Measurements from ENCODE around the gene TECTB. TPM values are rescaled to one million over a fixed set of nuclear protein-coding genes. Genes with fewer than 3 reads are reported as not detected.

TECTB gene
- total and polyA plus RNA-seq, 11 donors = not detected

DNA sequence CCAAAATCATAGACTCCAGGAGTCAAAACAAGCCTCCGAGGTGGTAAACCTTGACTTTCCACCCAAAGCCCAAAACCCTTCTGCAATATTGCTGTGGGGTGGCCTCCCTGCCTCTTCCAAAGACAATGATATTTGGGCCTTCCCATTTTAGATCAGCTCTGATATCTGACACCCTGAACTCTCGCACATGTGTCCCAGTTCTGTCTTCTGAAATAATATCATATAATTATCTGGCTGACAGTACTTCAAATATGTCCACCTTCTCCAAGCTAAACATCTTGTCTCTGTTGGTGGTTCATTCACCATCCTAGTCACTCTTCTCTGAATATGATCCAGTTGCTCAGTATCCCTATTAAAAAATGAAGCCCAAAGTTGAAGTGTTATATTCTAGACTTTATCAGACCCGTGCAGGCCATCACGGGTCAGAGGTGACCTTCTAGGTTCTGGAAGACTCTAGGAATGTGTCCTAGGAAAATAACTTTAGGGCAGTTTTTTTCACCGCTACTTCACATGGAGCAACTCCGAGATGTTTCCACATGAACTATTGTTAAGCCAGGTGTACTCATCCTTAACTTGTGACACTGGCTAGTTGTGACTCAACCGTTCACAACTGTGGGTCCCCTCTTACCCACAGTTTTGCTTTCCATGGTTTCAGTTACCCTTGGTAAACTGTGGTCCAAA is 6.3 kb downstream of the TECTB start:
- 87 to 90% (median 89%) methylated on average over 7 of the region's 7 CpGs for WGBS, 4 donors
- intact Hi-C loops (cut with DNase I) = loop anchor here in 1 of 10 donors (5.0 kb wide), 1 partner anchor 92 kb away; no protein-coding TSS in a partner anchor
- H3K27ac ChIP-seq = no peak overlapping the region
- H3K4me1 ChIP-seq = peaks cover 0 to 14% (median 1%) of the 10 kb centered on the region in 12 donors
- TF ChIP-seq POLR2A (IDR thresholded peaks at IDR 0.05) = no peak
- TF ChIP-seq, protein P1, sequence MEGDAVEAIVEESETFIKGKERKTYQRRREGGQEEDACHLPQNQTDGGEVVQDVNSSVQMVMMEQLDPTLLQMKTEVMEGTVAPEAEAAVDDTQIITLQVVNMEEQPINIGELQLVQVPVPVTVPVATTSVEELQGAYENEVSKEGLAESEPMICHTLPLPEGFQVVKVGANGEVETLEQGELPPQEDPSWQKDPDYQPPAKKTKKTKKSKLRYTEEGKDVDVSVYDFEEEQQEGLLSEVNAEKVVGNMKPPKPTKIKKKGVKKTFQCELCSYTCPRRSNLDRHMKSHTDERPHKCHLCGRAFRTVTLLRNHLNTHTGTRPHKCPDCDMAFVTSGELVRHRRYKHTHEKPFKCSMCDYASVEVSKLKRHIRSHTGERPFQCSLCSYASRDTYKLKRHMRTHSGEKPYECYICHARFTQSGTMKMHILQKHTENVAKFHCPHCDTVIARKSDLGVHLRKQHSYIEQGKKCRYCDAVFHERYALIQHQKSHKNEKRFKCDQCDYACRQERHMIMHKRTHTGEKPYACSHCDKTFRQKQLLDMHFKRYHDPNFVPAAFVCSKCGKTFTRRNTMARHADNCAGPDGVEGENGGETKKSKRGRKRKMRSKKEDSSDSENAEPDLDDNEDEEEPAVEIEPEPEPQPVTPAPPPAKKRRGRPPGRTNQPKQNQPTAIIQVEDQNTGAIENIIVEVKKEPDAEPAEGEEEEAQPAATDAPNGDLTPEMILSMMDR (IDR thresholded peaks at IDR 0.05) = no peak
- no peaks in the 10 kb centered on the region for H3K36me3 ChIP-seq
- no peaks in the 10 kb centered on the region for H3K9me3 ChIP-seq
- H3K27me3 ChIP-seq = no peaks in the 10 kb centered on the region
- ATAC-seq (no peak), DNase-seq (no peak)
- H3K4me3 ChIP-seq = no peak overlapping the region

DNA sequence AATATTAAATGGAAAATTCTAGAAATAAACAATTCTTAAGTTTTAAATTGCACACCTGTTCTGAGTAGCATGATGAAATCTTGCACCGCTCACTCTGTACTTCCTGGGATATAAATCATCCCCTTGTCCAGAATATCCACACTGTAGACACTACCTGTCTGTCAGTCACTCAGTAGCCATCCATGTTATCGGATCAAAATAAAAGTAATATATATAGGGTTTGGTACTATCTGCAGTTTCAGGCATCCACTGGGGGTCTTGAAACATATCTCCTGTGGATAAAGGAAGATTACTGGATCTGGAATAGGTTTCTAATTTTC is 6.8 kb downstream of the TECTB start:
- Histone ChIP-seq H3K4me3 (no peak overlapping the region), H3K9me3 (no peaks in the 10 kb centered on the region), H3K4me1 (peaks cover 0 to 17% (median 2%) of the 10 kb centered on the region in 12 donors), H3K27ac (no peak overlapping the region), H3K27me3 (no peaks in the 10 kb centered on the region), H3K36me3 (no peaks in the 10 kb centered on the region)
- no peak for TF ChIP-seq POLR2A (IDR thresholded peaks at IDR 0.05)
- TF ChIP-seq, protein P1 (IDR thresholded peaks at IDR 0.05) = no peak
- WGBS, 4 donors = 92 to 98% (median 94%) methylated on average over 2 of the region's 2 CpGs
- intact Hi-C loops (cut with DNase I) = loop anchor here in 1 of 10 donors (5.0 kb wide), 1 partner anchor 93 kb away; no protein-coding TSS in a partner anchor
- no peak for ATAC-seq
- DNase-seq = no peak

DNA sequence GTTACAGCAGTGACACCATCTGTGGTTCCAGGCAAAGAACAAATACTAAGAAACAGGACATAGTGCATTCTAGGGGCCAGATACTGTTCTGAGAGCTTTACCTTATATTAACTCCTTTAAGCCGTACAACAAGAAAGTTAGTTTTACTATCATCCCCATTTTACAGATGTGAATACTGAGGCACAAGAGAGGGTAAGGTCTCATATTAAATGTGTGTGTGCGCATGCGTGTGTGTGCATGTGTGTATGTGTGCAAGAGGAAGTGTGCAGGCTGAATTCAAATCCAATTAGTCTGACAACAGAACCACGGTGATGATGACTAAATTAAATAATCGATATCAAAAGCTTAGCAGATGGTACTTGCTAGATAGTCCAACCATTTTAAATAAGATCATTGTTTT is 11.0 kb downstream of the TECTB start:
- no peak for ATAC-seq
- Histone ChIP-seq H3K4me1 (peaks cover 0 to 26% (median 6%) of the 10 kb centered on the region in 12 donors), H3K27me3 (no peaks in the 10 kb centered on the region), H3K4me3 (no peak overlapping the region), H3K27ac (no peak overlapping the region), H3K36me3 (no peaks in the 10 kb centered on the region), H3K9me3 (no peaks in the 10 kb centered on the region)
- intact Hi-C loops (cut with DNase I) = loop anchor here in 1 of 10 donors (5.0 kb wide), 1 partner anchor 97 kb away; no protein-coding TSS in a partner anchor
- WGBS, 4 donors = 90 to 97% (median 94%) methylated on average over 5 of the region's 5 CpGs
- DNase-seq = no peak
- TF ChIP-seq POLR2A (IDR thresholded peaks at IDR 0.05) = no peak
- TF ChIP-seq, protein P1 (IDR thresholded peaks at IDR 0.05) = no peak

DNA sequence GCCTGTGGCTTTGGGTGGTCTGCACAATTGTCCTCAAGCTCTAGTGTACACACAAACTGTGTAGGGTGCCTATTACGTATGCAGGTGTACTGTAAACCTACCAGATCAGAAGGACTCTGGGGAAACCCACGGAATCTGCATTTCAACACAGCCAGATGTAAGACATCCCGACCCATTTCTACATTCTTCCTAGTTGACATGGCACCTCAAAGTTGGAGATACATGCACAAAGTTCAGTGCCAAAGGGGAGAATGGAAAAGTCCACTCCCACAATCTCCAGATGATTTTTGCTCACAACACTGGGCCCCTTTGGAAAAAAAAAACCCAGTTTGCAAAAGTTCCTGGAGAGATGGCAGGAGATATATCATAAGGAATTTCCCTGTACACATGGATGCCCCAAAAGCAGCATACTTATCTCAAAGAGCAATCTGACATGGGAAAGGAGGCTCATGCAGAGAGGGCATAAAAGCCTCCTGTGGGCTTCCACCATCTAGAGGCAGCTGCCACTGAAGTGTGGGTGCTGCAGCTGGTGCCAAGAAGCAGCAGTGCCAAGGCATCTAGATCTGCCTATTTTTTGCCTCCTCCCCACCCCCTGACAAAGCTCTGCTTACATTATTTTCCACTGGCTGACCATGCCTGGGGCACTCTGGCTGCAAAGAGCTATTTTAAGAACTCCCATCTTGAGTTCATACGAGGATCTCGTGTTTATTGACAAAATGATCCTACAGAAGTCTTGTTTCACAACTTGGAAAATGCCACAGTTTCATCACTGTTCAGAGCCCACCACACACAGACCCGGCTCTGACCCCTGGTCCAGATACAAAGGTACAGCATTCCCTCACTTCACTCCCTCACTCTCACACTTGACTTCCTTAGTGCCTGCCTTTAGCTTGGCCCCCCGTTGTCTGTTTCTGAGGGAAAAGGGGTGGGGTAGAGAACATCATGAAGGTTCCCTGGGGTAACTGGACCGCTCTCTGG is 12.9 kb downstream of the TECTB start:
- WGBS, 4 donors = 45 to 53% (median 49%) methylated on average over 8 of the region's 8 CpGs
- Histone ChIP-seq H3K9me3 (no peaks in the 10 kb centered on the region), H3K27me3 (no peaks in the 10 kb centered on the region), H3K4me1 (peaks cover 0 to 26% (median 6%) of the 10 kb centered on the region in 12 donors), H3K4me3 (no peak overlapping the region), H3K36me3 (no peaks in the 10 kb centered on the region), H3K27ac (peak overlapping the region in 8 of 12 donors; percentile 6 to 78 (median 38))
- ATAC-seq (peak; percentile 92 to 97 (median 94)), DNase-seq (peak in 4 of 5 donors; percentile 53 to 85 (median 66))
- intact Hi-C loops (cut with DNase I) = loop anchor here in 3 of 10 donors (5.0 kb wide), 1 partner anchor 114 kb away; the partner anchor contains the start of gene GPAM (in 3 of the 3)
- TF ChIP-seq POLR2A (IDR thresholded peaks at IDR 0.05) = no peak
- TF ChIP-seq, protein P1 (IDR thresholded peaks at IDR 0.05) = no peak

Data from heart left ventricle (tissue), 16 donors.